Cerebellar nuclear complex (tissue), 1 donor: ENCODE data around the gene ATP13A4.

Source experiments
- DNase-seq, 2 experiments: peaks; one replicate each; lab custom pipeline; 2025; lab: John Stamatoyannopoulos, UW

Gene ATP13A4

DNA sequence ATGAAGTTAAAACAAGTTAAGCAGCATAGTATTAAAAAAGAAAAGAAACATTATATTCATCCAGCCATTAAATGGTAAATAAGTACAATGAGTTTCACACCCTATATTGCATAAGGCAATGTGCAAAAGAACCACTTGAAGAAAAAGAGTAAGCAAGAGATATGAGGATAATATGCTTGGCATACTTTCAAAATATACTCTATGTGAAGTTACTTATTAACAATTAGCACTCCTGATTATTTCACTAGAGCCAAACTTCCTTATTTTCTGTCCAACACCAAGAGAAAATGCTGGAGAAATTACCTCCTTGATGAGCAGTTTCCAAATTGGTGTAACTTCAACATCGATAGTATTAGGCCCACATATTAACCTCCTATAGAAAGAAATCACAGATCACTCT lies 63.7 kb downstream of the ATP13A4 start:
- DNase-seq = no peak

- no peak for DNase-seq
Observed at GRCh38 chr3:193490580-193490979, 64.1 kb downstream of the ATP13A4 start.

DNA sequence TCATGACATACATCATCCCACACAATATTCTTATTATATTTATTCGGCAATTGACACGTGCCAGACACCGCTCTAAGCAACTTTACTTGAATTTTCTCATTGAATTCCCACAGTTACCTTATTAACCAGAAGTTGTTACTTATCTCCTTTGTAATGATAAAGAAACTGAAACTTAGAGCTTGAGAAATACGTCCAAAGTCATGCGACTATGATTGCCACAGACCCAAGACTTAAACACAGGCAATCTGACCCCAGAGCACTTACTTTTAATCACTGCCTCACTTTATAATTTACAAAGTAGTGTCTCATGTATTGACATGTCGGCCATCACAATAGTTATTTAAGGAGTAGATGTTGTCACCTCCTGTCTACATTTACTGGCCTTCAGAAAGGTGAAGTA lies 64.7 kb downstream of the ATP13A4 start:
- DNase-seq = no peak

- DNase-seq = no peak
Observed at GRCh38 chr3:193488741-193489140, 66.0 kb downstream of the ATP13A4 start.

- no peak for DNase-seq
Observed at GRCh38 chr3:193483988-193484539, 70.6 kb downstream of the ATP13A4 start.

- no peak for DNase-seq
Observed at GRCh38 chr3:193481436-193481835, 73.3 kb downstream of the ATP13A4 start.

DNA sequence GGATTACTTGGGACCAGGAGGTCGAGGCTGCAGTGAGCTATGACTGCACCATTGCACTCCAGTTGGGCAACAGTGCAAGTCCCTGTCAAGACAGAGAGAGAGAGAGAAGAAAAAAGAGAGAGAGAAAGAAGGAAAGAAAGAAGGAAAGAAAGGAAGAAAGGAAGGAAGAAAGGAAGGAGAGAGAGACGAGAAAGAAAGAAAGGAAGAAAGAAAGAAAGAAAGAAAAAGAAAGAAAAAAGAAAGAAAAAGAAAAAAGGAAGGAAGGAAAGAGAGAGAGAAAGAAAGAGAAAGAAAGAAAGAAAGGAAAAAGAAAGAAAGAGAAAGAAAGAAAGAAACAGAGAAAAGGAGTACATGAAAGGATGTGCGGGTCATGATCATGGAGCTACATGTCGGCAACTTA lies 80.2 kb downstream of the ATP13A4 start:
- no peak for DNase-seq

GRCh38 chr3:193470710-193471109 lies 84.0 kb downstream of the ATP13A4 start:
- no peak for DNase-seq

GRCh38 chr3:193465992-193466608 lies 88.6 kb downstream of the ATP13A4 start:
- no peak for DNase-seq

GRCh38 chr3:193464889-193465288 lies 89.8 kb downstream of the ATP13A4 start:
- DNase-seq = no peak

GRCh38 chr3:193457526-193457925 lies 97.2 kb downstream of the ATP13A4 start:
- DNase-seq = no peak

DNA sequence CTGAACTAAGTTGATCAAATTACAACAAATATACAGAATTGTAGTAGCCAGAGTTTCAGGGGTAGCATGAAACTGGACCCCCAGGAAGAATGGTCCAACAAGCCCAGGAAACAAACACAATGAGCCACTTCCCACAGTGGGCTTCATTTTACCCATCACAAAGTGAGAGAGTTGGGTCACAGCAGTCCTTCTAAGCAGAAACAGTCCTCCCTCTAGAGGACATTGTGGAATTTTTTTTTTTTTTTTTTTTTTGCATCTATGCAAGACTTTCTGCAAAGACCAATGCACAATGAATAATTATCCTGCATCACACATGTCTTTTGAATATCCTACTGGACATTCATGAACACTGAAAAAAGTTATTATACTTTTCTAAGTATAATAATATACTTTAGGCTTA lies 102.4 kb downstream of the ATP13A4 start:
- DNase-seq = no peak

GRCh38 chr3:193451902-193452301 lies 102.8 kb downstream of the ATP13A4 start:
- no peak for DNase-seq

GRCh38 chr3:193446965-193447602 lies 107.6 kb downstream of the ATP13A4 start:
- DNase-seq = no peak

GRCh38 chr3:193439423-193439822 lies 115.3 kb downstream of the ATP13A4 start:
- no peak for DNase-seq

GRCh38 chr3:193418576-193419373 lies 135.9 kb downstream of the ATP13A4 start:
- DNase-seq = no peak

DNA sequence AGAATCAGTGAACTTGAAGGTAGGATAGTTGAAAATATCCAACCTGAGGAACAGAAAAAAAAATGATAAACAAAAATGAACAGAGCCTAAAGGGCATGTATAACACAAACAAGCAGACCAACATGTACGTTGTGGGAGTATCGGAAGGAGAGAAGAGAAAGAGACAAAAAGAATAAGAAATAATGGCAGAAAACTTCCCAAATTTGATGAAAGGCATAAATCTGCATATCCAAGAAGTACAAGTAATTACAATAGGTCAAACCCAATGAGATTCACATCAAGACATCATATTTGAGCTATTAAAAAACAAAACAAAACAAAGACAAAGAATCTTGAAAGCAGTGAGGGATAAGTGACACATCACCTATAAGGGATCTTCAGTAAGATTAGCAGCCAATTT lies 138.1 kb downstream of the ATP13A4 start:
- DNase-seq = no peak

DNA sequence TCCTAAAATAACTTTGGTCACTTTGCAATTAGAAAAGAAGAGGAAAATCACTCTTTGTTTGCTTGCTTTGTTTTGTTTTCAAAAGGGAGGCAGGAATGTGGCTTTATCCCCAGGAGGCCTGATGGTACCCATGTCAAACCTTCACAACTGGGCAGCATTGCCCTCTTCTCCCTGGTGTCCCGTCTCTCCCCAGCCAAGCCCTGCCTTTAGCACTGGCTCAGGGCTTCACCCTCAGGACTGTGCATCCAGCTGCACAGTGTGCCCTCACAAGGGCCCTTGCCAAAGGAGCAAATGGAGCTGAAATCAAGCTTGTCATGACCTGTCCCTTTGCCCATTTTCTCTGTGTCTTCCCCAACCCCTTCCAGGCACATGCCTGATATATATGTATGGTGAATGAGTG lies 147.0 kb downstream of the ATP13A4 start:
- no peak for DNase-seq

- no peak for DNase-seq
Observed at GRCh38 chr3:193407112-193407511, 147.6 kb downstream of the ATP13A4 start.

- no peak for DNase-seq
Observed at GRCh38 chr3:193403307-193403706, 151.4 kb downstream of the ATP13A4 start.

DNA sequence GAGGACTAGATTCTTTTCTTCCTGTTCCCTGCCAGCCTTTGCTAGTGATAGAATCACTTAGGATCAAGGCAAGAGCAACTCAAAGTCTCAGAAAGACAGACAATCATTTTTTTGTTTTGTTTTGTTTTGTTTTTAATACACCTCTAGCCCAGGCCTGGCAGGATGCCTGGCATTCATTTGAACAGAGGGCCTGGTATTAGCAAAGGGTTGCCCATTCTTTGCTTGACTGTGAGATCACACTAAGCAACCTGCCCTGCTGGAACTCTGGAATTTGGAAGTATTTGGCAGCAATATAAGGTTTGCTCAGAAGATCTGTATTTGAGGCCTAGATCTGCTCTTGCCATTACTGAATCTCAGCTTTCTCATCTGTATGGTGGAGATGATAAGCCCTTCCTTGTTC lies 154.4 kb downstream of the ATP13A4 start:
- DNase-seq = no peak

- DNase-seq = no peak
Observed at GRCh38 chr3:193396451-193397244, 158.0 kb downstream of the ATP13A4 start.
